Prostate gland (tissue), 2 donors: ENCODE data around the gene ZFP3. TPM values are rescaled to one million over a fixed set of nuclear protein-coding genes. Genes with fewer than 3 reads are reported as not detected.
"Not testable (repeated sequence)": the region's sequence is repeated elsewhere in the genome, so short reads cannot be mapped to it uniquely, and the experiment has no call there.

ENCODE experiments used
- DNase-seq: peaks from one replicate; pipeline ENCODE4 v3.0.0-alpha.2; 2019; ENCODE audit warnings: low spot score
- H3K27ac ChIP-seq, 2 donors: fragments of 200-600 bp; sonication (generic); 2 replicates each; pipeline ENCODE4 v1.5.1; 2017 to 2019
- H3K27me3 ChIP-seq: fragments of 200-600 bp; sonication (generic); replicated peaks from 2 replicates; pipeline ENCODE4 v1.5.1; 2019; ENCODE audit not compliant: insufficient read depth
- H3K36me3 ChIP-seq, 2 donors: fragments of 200-600 bp; sonication (generic); 1 replicate in 1 of 2; 2 replicates in 1 of 2; pipeline versions ENCODE4 v1.5.1 to v1.8.1; 2017 to 2019
- H3K4me1 ChIP-seq: fragments of 200-600 bp; sonication (generic); replicated peaks from 2 replicates; pipeline ENCODE4 v1.5.1; 2019
- H3K4me3 ChIP-seq, 2 donors: fragments of 200-600 bp; sonication (generic); 2 replicates each; pipeline ENCODE4 v1.5.1; 2017 to 2019
- H3K9me3 ChIP-seq: fragments of 200-600 bp; sonication (generic); 2 replicates; pipeline ENCODE4 v1.5.1; 2017
- CTCF ChIP-seq, 4 experiments: fragments of 200-600 bp in 2 of 4; fragments of 450-650 bp in 2 of 4; sonication (generic) in 2 of 4; IDR thresholded peaks; 1 replicate in 3 of 4; 2 replicates in 1 of 4; pipeline ENCODE4 v1.5.1; 2016 to 2019; ENCODE audit warnings: antibody characterized with exemption in 4 of 4, mild to moderate bottlenecking in 2 of 4, moderate library complexity in 2 of 4
- POLR2A ChIP-seq: fragments of 450-650 bp; IDR thresholded peaks from one replicate; pipeline ENCODE4 v1.6.1; 2016; ENCODE audit warnings: antibody characterized with exemption, mild to moderate bottlenecking
- POLR2AphosphoS5 ChIP-seq: sonication (generic); formaldehyde crosslinking; IDR thresholded peaks from one replicate; pipeline ENCODE4 v1.6.1; 2017; ENCODE audit warnings: antibody characterized with exemption
- WGBS: methylation state at CpG from one replicate; pipeline ENCODE4 v1.1.5; 2018; 5-methylcytosine and 5-hydroxymethylcytosine counted together
- intact Hi-C: fragments of 100-400 bp; cut with DNase I; formaldehyde crosslinking; loops from one replicate; pipeline ENCODE4 v1.14.2; 2022
- total RNA-seq, 2 donors: library from RNA; depleted of rRNA; stranded (reverse); fragments of >200 nt; gene quantifications; one replicate each; pipeline ENCODE4 v1.1.0, GENCODE V29; 2016

The ZFP3 gene
- total RNA-seq, 2 donors from 2014 or later = 5.4 to 8.5 TPM

DNA sequence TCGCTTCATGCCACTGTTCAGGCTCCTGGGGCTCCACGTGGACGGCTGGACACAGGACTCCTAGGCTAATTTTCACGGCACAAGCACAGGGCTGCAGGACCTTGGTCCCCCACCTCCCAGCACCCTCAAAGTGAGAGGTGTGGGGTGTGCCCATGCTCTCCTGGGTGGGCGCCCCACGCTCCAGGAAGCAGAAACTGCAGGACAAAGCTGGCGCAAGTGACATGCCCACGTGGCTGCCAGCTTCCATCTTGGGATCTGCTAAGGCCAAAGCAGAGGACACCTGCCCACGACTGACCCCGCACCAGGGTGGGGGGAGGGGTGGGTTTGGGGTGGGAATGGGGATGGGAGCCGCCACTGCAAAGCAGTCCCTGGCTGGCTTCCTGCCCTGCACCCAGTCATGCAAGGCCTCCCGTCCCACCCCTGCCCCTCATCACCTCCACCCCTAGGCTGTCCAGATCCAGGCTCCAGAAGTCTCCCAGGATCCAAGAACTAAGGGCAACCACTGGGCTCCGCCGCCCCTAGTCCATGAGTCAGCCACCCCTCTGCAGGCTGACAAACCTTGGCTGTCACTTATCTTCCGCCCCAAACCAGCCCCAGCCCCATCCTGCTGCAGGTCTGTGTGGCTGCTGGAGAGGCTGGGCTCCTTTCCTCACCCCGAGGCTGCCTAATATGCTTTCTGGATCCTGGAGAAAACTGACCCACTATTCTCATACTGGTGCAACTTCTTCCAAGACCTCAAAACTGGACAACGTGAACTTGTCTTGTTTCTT is 48.6 kb downstream of the ZFP3 start:
- TF ChIP-seq CTCF (IDR thresholded peaks at IDR 0.05) (no peak), POLR2A (no peak), POLR2AphosphoS5 (no peak)
- 78% methylated on average over 17 of the region's 17 CpGs for WGBS
- DNase-seq = no peak
- no peak overlapping the region for H3K27ac ChIP-seq
- no peak overlapping the region for H3K4me3 ChIP-seq
- no peaks in the 10 kb centered on the region for H3K36me3 ChIP-seq
- no peaks in the 10 kb centered on the region for H3K4me1 ChIP-seq
- H3K9me3 ChIP-seq = no peaks in the 10 kb centered on the region
- intact Hi-C loops = no loop called here
- H3K27me3 ChIP-seq = no peaks in the 10 kb centered on the region

GRCh38 chr17:5127910-5128309 is 49.6 kb downstream of the ZFP3 start:
- Histone ChIP-seq H3K9me3 (no peaks in the 10 kb centered on the region), H3K36me3 (no peaks in the 10 kb centered on the region), H3K27me3 (no peaks in the 10 kb centered on the region), H3K4me1 (no peaks in the 10 kb centered on the region), H3K27ac (no peak overlapping the region), H3K4me3 (no peak overlapping the region)
- 90% methylated on average over 4 of the region's 4 CpGs for WGBS
- no peak for DNase-seq
- intact Hi-C loops = no loop called here
- TF ChIP-seq POLR2AphosphoS5 (no peak), POLR2A (no peak), CTCF (IDR thresholded peaks at IDR 0.05) (no peak)

DNA sequence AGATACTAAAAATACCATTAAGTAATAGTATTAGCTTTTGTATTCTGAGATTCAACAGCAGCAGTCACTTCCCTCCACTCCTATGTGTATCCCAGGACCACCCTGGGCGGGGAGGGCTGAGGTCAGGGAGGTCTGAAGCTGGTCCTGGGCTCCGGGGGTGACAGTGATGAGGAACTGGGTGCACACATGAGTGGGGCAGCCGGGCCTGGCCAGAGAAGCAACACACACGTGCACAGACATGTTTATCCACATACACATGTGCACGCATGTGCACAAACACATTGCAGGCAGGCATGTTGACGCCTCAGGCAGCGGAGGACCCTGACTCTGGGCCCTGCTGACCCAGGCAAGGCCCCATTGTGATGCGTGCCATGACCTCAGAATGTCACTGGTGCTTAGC is 50.1 kb downstream of the ZFP3 start:
- H3K27me3 ChIP-seq, H3K27ac ChIP-seq, H3K4me3 ChIP-seq, H3K36me3 ChIP-seq, H3K9me3 ChIP-seq, DNase-seq, H3K4me1 ChIP-seq, intact Hi-C loops: not testable (repeated sequence)
- 80% methylated on average over 8 of the region's 8 CpGs for WGBS

- H3K36me3 ChIP-seq = no peaks in the 10 kb centered on the region
- TF ChIP-seq CTCF (IDR thresholded peaks at IDR 0.05) = no peak
- TF ChIP-seq POLR2AphosphoS5 = no peak
- TF ChIP-seq POLR2A = no peak
- H3K9me3 ChIP-seq = no peaks in the 10 kb centered on the region
- intact Hi-C loops = no loop called here
- H3K27ac ChIP-seq = no peak overlapping the region
- H3K27me3 ChIP-seq = no peaks in the 10 kb centered on the region
- WGBS = 89% methylated on average over 11 of the region's 11 CpGs
- peak; percentile 1 for DNase-seq
- H3K4me1 ChIP-seq = no peaks in the 10 kb centered on the region
- H3K4me3 ChIP-seq = no peak overlapping the region
Measured at GRCh38 chr17:5128905-5129535, 50.8 kb downstream of the ZFP3 start.

GRCh38 chr17:5129770-5130169 is 51.5 kb downstream of the ZFP3 start:
- not testable (repeated sequence) for H3K4me3 ChIP-seq, H3K27ac ChIP-seq
- peak; percentile 1 for DNase-seq

GRCh38 chr17:5130261-5130660 is 52.0 kb downstream of the ZFP3 start:
- H3K36me3 ChIP-seq, H3K4me1 ChIP-seq, intact Hi-C loops, H3K4me3 ChIP-seq, H3K27ac ChIP-seq, H3K9me3 ChIP-seq, H3K27me3 ChIP-seq: not testable (repeated sequence)
- DNase-seq = peak; percentile 2
- 92% methylated on average over 10 of the region's 10 CpGs for WGBS

More at GRCh38 chr17:5129770-5130169, 51.5 kb downstream of the ZFP3 start:
- H3K4me1 ChIP-seq, H3K9me3 ChIP-seq, H3K36me3 ChIP-seq, intact Hi-C loops, H3K27me3 ChIP-seq: not testable (repeated sequence)
- WGBS = 94% methylated on average over 8 of the region's 8 CpGs

DNA sequence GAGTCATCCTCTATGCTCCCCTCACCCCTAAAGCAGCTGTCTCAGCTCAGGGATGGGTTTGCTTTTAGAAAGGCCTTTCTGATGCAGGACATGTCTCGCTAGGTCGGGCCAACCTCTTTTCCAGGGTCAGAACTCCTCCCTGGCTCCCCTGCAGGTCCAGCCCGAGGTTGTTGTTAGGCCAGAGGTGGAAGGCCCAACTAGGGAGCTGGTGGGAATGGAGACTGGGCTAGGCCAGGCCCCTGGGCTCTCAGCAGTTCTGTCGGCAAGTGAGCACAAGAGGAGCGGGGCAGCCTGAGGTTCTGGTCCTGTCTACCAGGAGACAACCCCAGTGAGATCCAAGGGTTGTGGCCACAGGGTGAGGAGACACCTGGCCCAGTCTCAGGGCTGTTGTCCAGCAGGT is 52.4 kb downstream of the ZFP3 start:
- H3K9me3 ChIP-seq, H3K4me1 ChIP-seq, intact Hi-C loops, H3K27ac ChIP-seq, H3K4me3 ChIP-seq, H3K27me3 ChIP-seq, H3K36me3 ChIP-seq, DNase-seq: not testable (repeated sequence)
- WGBS = 93% methylated on average over 5 of the region's 5 CpGs
